Stimulated activated CD4-positive, alpha-beta T cell treated with anti-CD3 and anti-CD28 coated beads, Interleukin-12 subunit alpha, Interleukin-12 subunit beta, amount 100 ng/mL, for 24 hours (primary cell): ENCODE measurements around the gene PCDHGB3.
"Not testable (repeated sequence)": the region's sequence is repeated elsewhere in the genome, so short reads cannot be mapped to it uniquely, and the experiment has no call there.

ENCODE experiments used
- DNase-seq, 2 experiments: peaks; one replicate each; pipeline ENCODE4 v3.0.0-alpha.2; 2020; ENCODE audit warnings: low read depth in 2 of 2

The PCDHGB3 gene

DNA sequence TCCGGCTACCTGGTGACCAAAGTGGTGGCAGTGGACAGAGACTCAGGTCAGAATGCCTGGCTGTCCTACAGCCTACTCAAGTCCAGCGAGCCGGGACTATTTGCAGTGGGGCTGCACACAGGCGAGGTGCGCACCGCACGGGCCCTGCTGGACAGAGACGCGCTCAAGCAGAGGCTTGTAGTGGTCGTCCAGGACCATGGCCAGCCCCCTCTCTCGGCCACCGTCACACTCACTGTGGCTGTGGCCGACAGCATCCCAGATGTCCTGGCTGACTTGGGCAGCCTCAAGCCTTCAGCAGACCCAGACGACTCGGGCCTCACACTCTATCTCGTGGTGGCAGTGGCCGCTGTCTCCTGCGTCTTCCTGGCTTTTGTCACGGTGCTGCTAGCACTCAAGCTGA is 13.1 kb upstream of the PCDHGB3 start:
- DNase-seq = no peak

DNA sequence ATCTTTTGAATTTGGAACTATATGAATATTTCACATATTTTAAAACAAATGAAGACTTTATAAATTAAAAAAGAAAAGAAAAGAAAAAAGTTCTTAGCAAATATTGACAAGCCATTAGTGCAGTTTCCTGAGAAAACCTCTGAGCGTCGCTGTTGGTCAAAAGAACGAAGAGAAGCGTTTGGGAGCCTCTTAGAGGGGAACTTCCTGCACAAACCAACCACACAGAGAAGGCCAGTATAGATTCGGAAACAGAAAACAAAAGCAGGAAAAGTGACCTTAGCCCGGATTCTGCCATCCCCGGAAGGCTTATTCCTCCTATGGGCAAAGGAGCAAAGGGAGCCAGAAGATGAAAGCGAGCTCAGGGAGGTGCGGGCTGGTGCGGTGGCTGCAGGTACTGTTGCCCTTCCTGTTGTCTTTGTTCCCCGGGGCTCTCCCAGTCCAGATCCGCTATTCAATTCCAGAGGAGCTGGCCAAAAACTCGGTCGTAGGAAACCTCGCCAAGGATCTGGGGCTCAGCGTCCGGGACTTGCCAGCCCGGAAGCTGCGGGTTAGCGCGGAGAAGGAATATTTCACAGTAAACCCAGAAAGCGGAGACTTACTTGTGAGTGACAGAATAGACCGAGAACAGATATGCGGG is 10.1 kb upstream of the PCDHGB3 start, which contains the start of gene PCDHGB2:
TSS of gene PCDHGB2 (plus strand) at position 205 of the 637 bp plus-strand sequence. CDS start at position 347, 142 bp downstream.
- no peak for DNase-seq

GRCh38 chr5:141360685-141361084 is 9.4 kb upstream of the PCDHGB3 start:
- no peak for DNase-seq

DNA sequence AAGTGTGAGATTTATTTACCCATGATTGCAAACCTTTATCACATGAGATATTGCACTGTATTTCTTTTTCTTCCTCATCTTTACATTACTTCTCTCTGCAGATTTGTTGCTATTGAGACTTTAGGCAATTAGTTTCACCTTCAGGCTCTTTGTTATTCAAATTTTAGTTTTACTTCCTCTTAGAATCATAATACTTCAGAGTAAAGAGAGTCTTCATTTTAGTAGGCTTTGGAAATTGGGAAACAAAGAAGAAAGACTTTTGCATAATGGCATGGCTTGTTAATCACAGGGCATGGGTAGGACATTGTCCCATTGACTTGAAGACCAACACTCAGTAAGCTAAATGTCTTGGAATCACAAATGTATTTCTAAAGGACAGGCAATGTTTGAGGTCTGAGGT is 7.3 kb upstream of the PCDHGB3 start:
- DNase-seq = no peak

DNA sequence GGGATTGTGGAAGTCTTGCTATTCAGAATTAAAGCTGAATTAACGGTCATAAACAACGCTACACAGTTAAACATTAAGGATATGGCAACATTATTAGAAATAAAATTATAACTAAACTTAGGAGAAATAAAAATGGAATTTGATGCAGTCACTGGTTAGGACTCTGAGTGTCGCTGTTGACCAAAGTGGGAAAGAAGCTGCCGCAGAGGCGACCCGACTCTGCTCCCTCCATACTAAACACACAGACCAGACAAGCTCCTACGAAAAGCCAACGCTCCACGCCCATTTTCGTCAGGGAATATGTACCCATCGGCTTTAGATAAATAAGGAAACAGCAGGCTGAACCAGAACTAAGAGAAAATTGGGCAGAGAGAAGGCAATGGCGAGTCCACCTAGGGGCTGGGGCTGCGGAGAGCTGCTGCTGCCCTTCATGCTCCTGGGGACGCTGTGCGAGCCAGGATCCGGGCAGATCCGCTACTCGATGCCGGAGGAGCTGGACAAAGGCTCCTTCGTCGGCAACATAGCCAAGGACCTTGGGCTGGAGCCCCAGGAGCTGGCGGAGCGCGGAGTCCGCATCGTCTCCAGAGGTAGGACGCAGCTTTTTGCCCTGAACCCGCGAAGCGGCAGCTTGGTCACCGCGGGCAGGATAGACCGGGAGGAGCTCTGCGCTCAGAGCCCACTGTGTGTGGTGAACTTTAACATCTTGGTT is 5.9 kb upstream of the PCDHGB3 start, which contains the start of gene PCDHGA5:
TSS of gene PCDHGA5 (plus strand) at position 211 of the 709 bp plus-strand sequence. CDS start at position 380, 169 bp downstream.
- DNase-seq = no peak

- DNase-seq = no peak
Measured at GRCh38 chr5:141366016-141366896, 3.8 kb upstream of the PCDHGB3 start.

DNA sequence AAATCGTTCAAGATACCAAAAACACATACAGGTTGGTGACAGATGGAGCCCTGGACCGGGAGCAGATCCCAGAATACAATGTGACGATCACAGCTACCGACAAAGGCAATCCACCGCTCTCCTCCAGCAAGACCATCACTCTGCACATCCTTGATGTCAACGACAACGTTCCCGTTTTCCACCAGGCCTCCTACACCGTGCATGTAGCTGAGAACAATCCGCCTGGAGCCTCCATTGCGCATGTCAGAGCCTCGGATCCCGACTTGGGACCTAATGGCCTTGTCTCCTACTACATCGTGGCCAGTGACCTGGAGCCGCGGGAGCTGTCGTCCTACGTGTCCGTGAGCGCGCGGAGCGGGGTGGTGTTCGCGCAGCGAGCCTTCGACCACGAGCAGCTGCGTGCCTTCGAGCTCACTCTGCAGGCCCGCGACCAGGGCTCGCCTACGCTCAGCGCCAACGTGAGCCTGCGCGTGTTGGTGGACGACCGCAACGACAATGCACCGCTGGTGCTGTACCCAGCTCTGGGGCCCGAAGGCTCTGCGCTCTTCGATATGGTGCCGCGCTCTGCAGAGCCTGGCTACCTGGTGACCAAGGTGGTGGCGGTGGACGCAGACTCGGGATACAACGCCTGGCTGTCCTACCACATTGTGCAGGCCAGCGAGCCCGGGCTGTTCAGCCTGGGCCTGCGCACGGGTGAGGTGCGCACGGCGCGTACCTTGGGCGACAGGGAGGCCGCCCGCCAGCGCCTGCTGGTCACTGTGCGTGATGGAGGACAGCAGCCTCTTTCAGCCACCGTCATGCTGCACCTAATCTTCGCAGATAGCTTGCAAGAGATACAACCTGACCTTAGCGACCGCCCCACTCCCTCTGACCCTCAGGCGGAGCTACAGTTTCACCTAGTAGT is 1.8 kb downstream of the PCDHGB3 start:
- no peak for DNase-seq

- DNase-seq = no peak
Measured at GRCh38 chr5:141373673-141374317, 3.8 kb downstream of the PCDHGB3 start, which contains the start of gene PCDHGA6. PCDHGA6 (plus strand) TSS chr5:141373891; CDS start chr5:141374084, 193 bp downstream.

DNA sequence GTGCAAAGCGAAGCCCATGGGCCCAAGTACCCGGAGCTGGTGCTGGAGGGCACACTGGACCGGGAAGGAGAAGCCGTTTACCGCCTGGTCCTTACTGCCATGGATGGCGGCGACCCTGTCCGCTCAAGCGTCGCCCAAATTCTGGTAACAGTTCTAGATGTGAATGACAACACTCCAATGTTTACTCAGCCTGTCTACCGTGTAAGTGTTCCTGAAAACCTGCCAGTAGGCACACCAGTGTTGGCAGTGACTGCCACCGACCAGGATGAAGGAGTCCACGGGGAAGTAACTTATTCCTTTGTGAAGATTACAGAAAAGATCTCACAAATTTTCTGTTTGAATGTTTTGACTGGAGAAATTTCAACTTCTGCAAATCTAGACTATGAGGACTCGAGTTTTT is 4.6 kb downstream of the PCDHGB3 start:
- DNase-seq = no peak

DNA sequence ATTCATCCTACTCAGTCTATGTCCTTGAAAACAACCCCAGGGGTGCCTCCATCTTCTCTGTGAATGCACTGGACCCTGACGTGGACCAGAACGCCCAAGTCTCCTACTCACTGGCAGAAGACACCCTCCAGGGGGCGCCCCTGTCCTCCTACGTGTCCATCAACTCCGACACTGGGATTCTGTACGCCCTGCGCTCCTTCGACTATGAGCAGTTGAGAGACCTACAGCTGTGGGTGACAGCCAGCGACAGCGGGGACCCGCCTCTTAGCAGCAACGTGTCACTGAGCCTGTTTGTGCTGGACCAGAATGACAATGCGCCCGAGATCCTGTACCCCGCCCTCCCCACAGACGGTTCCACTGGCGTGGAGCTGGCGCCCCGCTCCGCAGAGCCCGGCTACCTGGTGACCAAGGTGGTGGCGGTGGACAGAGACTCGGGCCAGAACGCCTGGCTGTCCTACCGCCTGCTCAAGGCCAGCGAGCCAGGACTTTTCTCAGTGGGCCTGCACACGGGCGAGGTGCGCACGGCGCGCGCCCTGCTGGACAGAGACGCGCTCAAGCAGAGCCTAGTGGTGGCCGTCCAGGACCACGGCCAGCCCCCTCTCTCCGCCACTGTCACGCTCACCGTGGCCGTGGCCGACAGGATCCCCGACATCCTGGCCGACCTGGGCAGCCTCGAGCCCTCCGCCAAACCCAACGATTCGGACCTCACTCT is 5.6 kb downstream of the PCDHGB3 start:
- not testable (repeated sequence) for DNase-seq

- DNase-seq = no peak
Measured at GRCh38 chr5:141382469-141383294, 12.6 kb downstream of the PCDHGB3 start, which contains the start of gene PCDHGA7. PCDHGA7 (plus strand) TSS chr5:141382742; CDS start chr5:141382900, 158 bp downstream.

DNA sequence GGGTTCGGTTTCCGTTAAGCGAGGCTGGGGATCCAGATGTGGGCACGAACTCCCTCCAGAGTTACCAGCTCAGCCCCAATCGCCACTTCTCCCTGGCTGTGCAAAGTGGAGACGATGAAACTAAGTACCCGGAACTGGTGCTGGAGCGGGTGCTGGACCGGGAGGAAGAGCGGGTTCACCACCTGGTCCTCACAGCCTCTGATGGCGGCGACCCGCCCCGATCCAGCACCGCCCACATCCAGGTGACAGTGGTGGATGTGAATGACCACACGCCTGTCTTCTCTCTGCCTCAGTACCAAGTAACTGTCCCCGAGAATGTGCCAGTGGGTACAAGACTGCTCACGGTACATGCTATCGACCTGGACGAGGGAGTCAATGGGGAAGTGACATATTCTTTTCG is 13.3 kb downstream of the PCDHGB3 start:
- DNase-seq = no peak

GRCh38 chr5:141384471-141385267 is 14.6 kb downstream of the PCDHGB3 start:
- DNase-seq = no peak

- not testable (repeated sequence) for DNase-seq
Measured at GRCh38 chr5:141387557-141388311, 17.7 kb downstream of the PCDHGB3 start, which contains the start of gene PCDHGB4. PCDHGB4 (plus strand) TSS chr5:141387698; CDS start chr5:141387885, 187 bp downstream.

- DNase-seq = no peak
Measured at GRCh38 chr5:141388661-141389060, 18.6 kb downstream of the PCDHGB3 start.

- no peak for DNase-seq
Measured at GRCh38 chr5:141389153-141390042, 19.4 kb downstream of the PCDHGB3 start.
